CD4-positive, alpha-beta T cell treated with Interleukin-6 for 4 hours (primary cell): Measurements from ENCODE around the gene LAMTOR3.

Experiments used
- DNase-seq: peaks from one replicate; pipeline ENCODE4 v3.0.0-alpha.2; 2020; ENCODE audit warnings: mixed read lengths

LAMTOR3 gene

GRCh38 chr4:99828477-99828876, 65.8 kb downstream of the LAMTOR3 start:
- no peak for DNase-seq
